SK-N-MC (cell line): ENCODE measurements around the gene ABAT.

Experiments used
- EZH2 ChIP-seq: fragments of 200-600 bp; sonication (generic); IDR thresholded peaks from one replicate; pipeline ENCODE4 v1.6.1; 2017; ENCODE audit warnings: antibody characterized with exemption
- FOXP2 ChIP-seq: optimal IDR thresholded peaks from 2 replicates; pipeline ENCODE3; 2011; ENCODE audit warnings: mild to moderate bottlenecking, moderate library complexity; ENCODE audit not compliant: insufficient read depth; ENCODE audit errors: extremely low read length, control extremely low read depth
- POLR2AphosphoS5 ChIP-seq: IDR thresholded peaks from 2 replicates; pipeline ENCODE4 v1.6.1; 2012; ENCODE audit warnings: mild to moderate bottlenecking, low read depth, low read length, borderline replicate concordance

GRCh38 chr16:8663192-8664089 lies 11.0 kb upstream of the ABAT start:
- TF ChIP-seq POLR2AphosphoS5 (no peak), EZH2 (no peak), FOXP2 (no peak)
